ENCODE measurements around the gene PCDHA4. TPM values are rescaled to one million over a fixed set of nuclear protein-coding genes. Genes with fewer than 3 reads are reported as not detected.

Gene PCDHA4
- total and polyA plus RNA-seq, 2 donors (not counting 1 experiment from before 2014, with no cell fraction given), result 0.42 to 1.2 TPM

DNA sequence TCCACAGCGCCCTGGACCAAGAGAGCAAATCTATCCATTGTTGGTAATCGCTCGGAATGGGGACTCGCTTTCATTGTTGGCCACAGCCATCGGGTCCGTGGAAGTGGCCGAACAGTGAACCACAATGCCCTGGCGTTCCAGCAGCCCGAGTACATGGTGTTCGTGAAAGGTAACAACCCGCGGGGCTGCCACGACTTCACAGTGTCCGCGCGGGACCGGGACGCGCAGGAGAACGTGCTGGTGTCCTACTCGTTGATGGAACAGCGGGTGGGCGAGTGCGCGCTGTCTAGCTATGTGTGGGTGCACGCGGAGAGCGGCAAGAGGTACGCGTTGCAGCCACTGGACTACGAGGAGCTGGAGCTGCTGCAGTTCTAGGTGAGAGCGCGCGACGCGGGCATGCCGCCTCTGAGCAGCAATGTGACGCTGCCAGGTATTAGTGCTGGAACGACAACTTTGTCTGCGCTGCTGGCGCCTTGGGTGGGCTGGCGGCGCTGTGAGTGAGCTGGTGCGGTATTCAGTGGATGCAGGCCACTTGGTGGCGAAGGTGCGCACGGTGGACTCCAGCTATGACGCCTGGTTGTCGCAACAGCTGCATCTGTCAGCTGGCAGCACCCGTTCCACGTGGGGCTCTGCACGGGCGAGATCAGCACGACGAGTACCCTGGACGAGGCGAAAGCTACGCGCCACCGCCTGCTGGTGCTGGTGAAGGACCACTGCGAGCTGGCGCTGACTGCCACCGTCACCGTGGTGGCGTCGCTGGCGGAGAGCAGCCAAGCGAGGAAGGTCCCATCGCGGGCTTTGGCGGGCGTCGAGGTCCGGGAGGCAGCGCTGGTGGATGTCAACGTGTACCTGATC lies 55.8 kb downstream of the PCDHA4 start:
- TF ChIP-seq EZH2 (IDR thresholded peaks at IDR 0.05; ENCODE audit: low read length, missing control alignments), result no peak
- TF ChIP-seq, protein P1, sequence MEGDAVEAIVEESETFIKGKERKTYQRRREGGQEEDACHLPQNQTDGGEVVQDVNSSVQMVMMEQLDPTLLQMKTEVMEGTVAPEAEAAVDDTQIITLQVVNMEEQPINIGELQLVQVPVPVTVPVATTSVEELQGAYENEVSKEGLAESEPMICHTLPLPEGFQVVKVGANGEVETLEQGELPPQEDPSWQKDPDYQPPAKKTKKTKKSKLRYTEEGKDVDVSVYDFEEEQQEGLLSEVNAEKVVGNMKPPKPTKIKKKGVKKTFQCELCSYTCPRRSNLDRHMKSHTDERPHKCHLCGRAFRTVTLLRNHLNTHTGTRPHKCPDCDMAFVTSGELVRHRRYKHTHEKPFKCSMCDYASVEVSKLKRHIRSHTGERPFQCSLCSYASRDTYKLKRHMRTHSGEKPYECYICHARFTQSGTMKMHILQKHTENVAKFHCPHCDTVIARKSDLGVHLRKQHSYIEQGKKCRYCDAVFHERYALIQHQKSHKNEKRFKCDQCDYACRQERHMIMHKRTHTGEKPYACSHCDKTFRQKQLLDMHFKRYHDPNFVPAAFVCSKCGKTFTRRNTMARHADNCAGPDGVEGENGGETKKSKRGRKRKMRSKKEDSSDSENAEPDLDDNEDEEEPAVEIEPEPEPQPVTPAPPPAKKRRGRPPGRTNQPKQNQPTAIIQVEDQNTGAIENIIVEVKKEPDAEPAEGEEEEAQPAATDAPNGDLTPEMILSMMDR (conservative IDR thresholded peaks at IDR 0.05 in 1 of 2, IDR thresholded peaks at IDR 0.05 in 1 of 2; ENCODE audit: low read depth in 1 of 2, low read length in 2 of 2), result no peak
- H3K27me3 ChIP-seq (ENCODE audit: control insufficient read depth, insufficient read depth, low read length), result no peaks in the 10 kb centered on the region

More for the DNA sequence above, 55.8 kb downstream of the PCDHA4 start:
- no peak overlapping the region for H3K4me3 ChIP-seq (replicated peaks in 1 of 4; ENCODE audit: control extremely low read depth in 1 of 4, insufficient read depth in 1 of 4, low read depth in 3 of 4, low read length in 4 of 4)
- H3K36me3 ChIP-seq (ENCODE audit: control insufficient read depth, insufficient read depth, low read length), result no peaks in the 10 kb centered on the region
- no peaks in the 10 kb centered on the region for H3K9me3 ChIP-seq (ENCODE audit: control insufficient read depth, insufficient read depth, low read depth, low read length)
- no peaks in the 10 kb centered on the region for H3K79me2 ChIP-seq (ENCODE audit: control insufficient read depth, insufficient read depth, low read length)
- no peaks in the 10 kb centered on the region for H4K20me1 ChIP-seq (ENCODE audit: control insufficient read depth, extremely low read depth, insufficient read depth, low read length)
- no peak overlapping the region for H3K9ac ChIP-seq (ENCODE audit: insufficient read depth, low read length)
- H2AFZ ChIP-seq (ENCODE audit: low read length), result no peak overlapping the region
- no peak overlapping the region for H3K27ac ChIP-seq (ENCODE audit: insufficient read depth, low read length)
- no peak overlapping the region for H3K4me2 ChIP-seq (ENCODE audit: extremely low read depth, insufficient read depth, low read length)
- H3K4me1 ChIP-seq (ENCODE audit: control insufficient read depth, extremely low read depth, insufficient read depth, low read length), result no peaks in the 10 kb centered on the region
- no peak for DNase-seq (ENCODE audit: low read depth in 2 of 2)

Other genes starting within 250 kb of the PCDHA4 start
- gene SRA1, start 249.6 kb upstream of the PCDHA4 start, total RNA-seq, result 28.0 and 39.1 TPM in 2 replicates
- gene SRA1, start 249.6 kb upstream of the PCDHA4 start, polyA plus RNA-seq, result 55.5 and 72.3 TPM in 2 replicates
- 18.0 and 19.8 TPM in 2 replicates for gene APBB3, start 242.5 kb upstream of the PCDHA4 start, total RNA-seq
- 8.7 and 11.7 TPM in 2 replicates for gene APBB3, start 242.5 kb upstream of the PCDHA4 start, polyA plus RNA-seq
- 9.0 and 21.5 TPM in 2 replicates for gene SLC35A4, start 242.2 kb upstream of the PCDHA4 start, total RNA-seq
- gene SLC35A4, start 242.2 kb upstream of the PCDHA4 start, polyA plus RNA-seq, result 79.2 and 111 TPM in 2 replicates
- 4.1 and 10.9 TPM in 2 replicates for gene CD14, start 173.9 kb upstream of the PCDHA4 start, total RNA-seq
- gene CD14, start 173.9 kb upstream of the PCDHA4 start, polyA plus RNA-seq, result 0.32 and 0.45 TPM in 2 replicates
- 13.6 and 18.0 TPM in 2 replicates for gene TMCO6, start 167.6 kb upstream of the PCDHA4 start, total RNA-seq
- gene TMCO6, start 167.6 kb upstream of the PCDHA4 start, polyA plus RNA-seq, result 6.6 and 7.6 TPM in 2 replicates
- gene NDUFA2, start 159.4 kb upstream of the PCDHA4 start, total RNA-seq, result 39.8 and 64.9 TPM in 2 replicates
- 57.9 and 65.9 TPM in 2 replicates for gene NDUFA2, start 159.4 kb upstream of the PCDHA4 start, polyA plus RNA-seq
- 96.6 and 96.9 TPM in 2 replicates for gene IK, start 159.2 kb upstream of the PCDHA4 start, total RNA-seq
- gene IK, start 159.2 kb upstream of the PCDHA4 start, polyA plus RNA-seq, result 155 and 170 TPM in 2 replicates
- gene WDR55, start 142.2 kb upstream of the PCDHA4 start, total RNA-seq, result 25.2 and 28.4 TPM in 2 replicates
- 18.8 and 22.1 TPM in 2 replicates for gene WDR55, start 142.2 kb upstream of the PCDHA4 start, polyA plus RNA-seq
- gene DND1, start 133.5 kb upstream of the PCDHA4 start, total RNA-seq, result under 0.01 and 0.33 TPM in 2 replicates
- 0.15 and 0.21 TPM in 2 replicates for gene DND1, start 133.5 kb upstream of the PCDHA4 start, polyA plus RNA-seq
- 51.9 and 53.2 TPM in 2 replicates for gene HARS1, start 115.7 kb upstream of the PCDHA4 start, total RNA-seq
- gene HARS1, start 115.7 kb upstream of the PCDHA4 start, polyA plus RNA-seq, result 85.8 and 110 TPM in 2 replicates
- gene HARS2, start 115.6 kb upstream of the PCDHA4 start, total RNA-seq, result 26.2 and 30.1 TPM in 2 replicates
- gene HARS2, start 115.6 kb upstream of the PCDHA4 start, polyA plus RNA-seq, result 27.1 and 27.8 TPM in 2 replicates
- gene ZMAT2, start 106.6 kb upstream of the PCDHA4 start, total RNA-seq, result 69.4 and 77.0 TPM in 2 replicates
- gene ZMAT2, start 106.6 kb upstream of the PCDHA4 start, polyA plus RNA-seq, result 85.5 and 85.6 TPM in 2 replicates
- under 0.01 TPM in 2 replicates for gene PCDHA1, start 20.9 kb upstream of the PCDHA4 start, total RNA-seq
- 0.05 and 0.12 TPM in 2 replicates for gene PCDHA1, start 20.9 kb upstream of the PCDHA4 start, polyA plus RNA-seq
- under 0.01 and 0.33 TPM in 2 replicates for gene PCDHA2, start 12.2 kb upstream of the PCDHA4 start, total RNA-seq
- gene PCDHA2, start 12.2 kb upstream of the PCDHA4 start, polyA plus RNA-seq, result 0.10 TPM in 1 of 2 replicates, not detected in the other
- 0.26 and 1.2 TPM in 2 replicates for gene PCDHA3, start 6.0 kb upstream of the PCDHA4 start, total RNA-seq
- 0.07 and 0.89 TPM in 2 replicates for gene PCDHA3, start 6.0 kb upstream of the PCDHA4 start, polyA plus RNA-seq
- 0.33 TPM in 1 of 2 replicates, not detected in the other for gene PCDHA5, start 14.5 kb downstream of the PCDHA4 start, total RNA-seq
- gene PCDHA5, start 14.5 kb downstream of the PCDHA4 start, polyA plus RNA-seq, result 0.01 and 0.24 TPM in 2 replicates
- gene PCDHA6, start 20.9 kb downstream of the PCDHA4 start, total RNA-seq, result 0.51 and 3.6 TPM in 2 replicates
- 0.11 and 2.8 TPM in 2 replicates for gene PCDHA6, start 20.9 kb downstream of the PCDHA4 start, polyA plus RNA-seq
- gene PCDHA7, start 27.2 kb downstream of the PCDHA4 start, total RNA-seq, result 0.26 and 2.1 TPM in 2 replicates
- gene PCDHA7, start 27.2 kb downstream of the PCDHA4 start, polyA plus RNA-seq, result 0.10 and 2.5 TPM in 2 replicates
- gene PCDHA8, start 34.1 kb downstream of the PCDHA4 start, total RNA-seq, result under 0.01 and 0.33 TPM in 2 replicates
- gene PCDHA8, start 34.1 kb downstream of the PCDHA4 start, polyA plus RNA-seq, result 0.01 and 0.33 TPM in 2 replicates
- 0.26 and 0.33 TPM in 2 replicates for gene PCDHA9, start 41.3 kb downstream of the PCDHA4 start, total RNA-seq
- gene PCDHA9, start 41.3 kb downstream of the PCDHA4 start, polyA plus RNA-seq, result 0.03 TPM in 1 of 2 replicates, not detected in the other
- gene PCDHA10, start 48.8 kb downstream of the PCDHA4 start, total RNA-seq, result 0.26 and 0.66 TPM in 2 replicates
- 0.09 and 2.0 TPM in 2 replicates for gene PCDHA10, start 48.8 kb downstream of the PCDHA4 start, polyA plus RNA-seq
- gene PCDHA11, start 61.9 kb downstream of the PCDHA4 start, total RNA-seq, result 0.51 and 0.66 TPM in 2 replicates
- gene PCDHA11, start 61.9 kb downstream of the PCDHA4 start, polyA plus RNA-seq, result 0.15 TPM in 1 of 2 replicates, not detected in the other
- gene PCDHA12, start 68.2 kb downstream of the PCDHA4 start, total RNA-seq, result 0.26 and 0.50 TPM in 2 replicates
- gene PCDHA12, start 68.2 kb downstream of the PCDHA4 start, polyA plus RNA-seq, result not detected in 2 replicates
- gene PCDHA13, start 75.1 kb downstream of the PCDHA4 start, total RNA-seq, result under 0.01 and 0.33 TPM in 2 replicates
- 0.02 TPM in 1 of 2 replicates, not detected in the other for gene PCDHA13, start 75.1 kb downstream of the PCDHA4 start, polyA plus RNA-seq
- gene PCDHAC1, start 119.2 kb downstream of the PCDHA4 start, total RNA-seq, result 0.51 and 0.66 TPM in 2 replicates
- gene PCDHAC1, start 119.2 kb downstream of the PCDHA4 start, polyA plus RNA-seq, result 0.01 and 0.14 TPM in 2 replicates
- 1.7 and 2.6 TPM in 2 replicates for gene PCDHAC2, start 159.4 kb downstream of the PCDHA4 start, total RNA-seq
- gene PCDHAC2, start 159.4 kb downstream of the PCDHA4 start, polyA plus RNA-seq, result 0.03 and 0.48 TPM in 2 replicates
- gene PCDHB1, start 244.3 kb downstream of the PCDHA4 start, total RNA-seq, result not detected in 2 replicates
- not detected in 2 replicates for gene PCDHB1, start 244.3 kb downstream of the PCDHA4 start, polyA plus RNA-seq